BLaER1 (cell line): ENCODE measurements around the gene FAM50A.

Experiments
- H3K27ac ChIP-seq: shearing (Covaris generic); formaldehyde crosslinking; 2 replicates; pipeline ENCODE4 v1.8.1; 2022
- H3K27me3 ChIP-seq: shearing (Covaris generic); formaldehyde crosslinking; 2 replicates; pipeline ENCODE4 v1.8.1; 2022
- H3K36me3 ChIP-seq: shearing (Covaris generic); formaldehyde crosslinking; 2 replicates; pipeline ENCODE4 v1.8.1; 2022
- H3K4me1 ChIP-seq: shearing (Covaris generic); formaldehyde crosslinking; 2 replicates; pipeline ENCODE4 v1.8.1; 2022
- H3K4me2 ChIP-seq: shearing (Covaris generic); formaldehyde crosslinking; 2 replicates; pipeline ENCODE4 v1.8.1; 2022
- H3K4me3 ChIP-seq: shearing (Covaris generic); formaldehyde crosslinking; 2 replicates; pipeline ENCODE4 v1.8.1; 2022
- H3K9ac ChIP-seq: shearing (Covaris generic); formaldehyde crosslinking; 2 replicates; pipeline ENCODE4 v1.8.1; 2022
- H3K9me3 ChIP-seq: shearing (Covaris generic); formaldehyde crosslinking; 2 replicates; pipeline ENCODE4 v1.8.1; 2022
- H4K20me1 ChIP-seq: shearing (Covaris generic); formaldehyde crosslinking; 2 replicates; pipeline ENCODE4 v1.8.1; 2022
- Cebpa-rat ChIP-seq: shearing (Covaris generic); IDR thresholded peaks from 2 replicates; pipeline ENCODE4 v1.8.1; 2022

The FAM50A gene

GRCh38 chrX:154469114-154469513, 25.2 kb downstream of the FAM50A start:
- Histone ChIP-seq H3K4me2 (no peak overlapping the region), H3K9ac (no peak overlapping the region), H3K4me1 (no peaks in the 10 kb centered on the region), H4K20me1 (peaks cover 31% of the 10 kb centered on the region; the same call in 1 of the 2 replicates), H3K4me3 (no peak overlapping the region), H3K36me3 (peaks cover 92% of the 10 kb centered on the region), H3K27me3 (no peaks in the 10 kb centered on the region), H3K27ac (no peak overlapping the region), H3K9me3 (peaks cover 33% of the 10 kb centered on the region)
- no peak for TF ChIP-seq Cebpa-rat

GRCh38 chrX:154469880-154470279, 25.9 kb downstream of the FAM50A start:
- no peaks in the 10 kb centered on the region for H3K4me1 ChIP-seq
- peaks cover 32% of the 10 kb centered on the region for H3K9me3 ChIP-seq
- H3K27me3 ChIP-seq, result no peaks in the 10 kb centered on the region
- peaks cover 85% of the 10 kb centered on the region for H3K36me3 ChIP-seq
- no peak for TF ChIP-seq Cebpa-rat
- H3K9ac ChIP-seq, result no peak overlapping the region
- no peak overlapping the region for H3K4me3 ChIP-seq
- H3K27ac ChIP-seq, result no peak overlapping the region
- H3K4me2 ChIP-seq, result no peak overlapping the region
- peaks cover 24% of the 10 kb centered on the region; the same call in 1 of the 2 replicates for H4K20me1 ChIP-seq

GRCh38 chrX:154470434-154470833, 26.5 kb downstream of the FAM50A start:
- Histone ChIP-seq H3K27ac (no peak overlapping the region), H3K9ac (no peak overlapping the region), H4K20me1 (peaks cover 18% of the 10 kb centered on the region; the same call in 1 of the 2 replicates), H3K4me2 (no peak overlapping the region), H3K27me3 (no peaks in the 10 kb centered on the region; the same call in 1 of the 2 replicates), H3K9me3 (peaks cover 32% of the 10 kb centered on the region), H3K4me3 (no peak overlapping the region), H3K36me3 (peaks cover 79% of the 10 kb centered on the region), H3K4me1 (no peaks in the 10 kb centered on the region)
- no peak for TF ChIP-seq Cebpa-rat

- Histone ChIP-seq H3K9ac (no peak overlapping the region), H3K4me2 (no peak overlapping the region), H3K4me1 (no peaks in the 10 kb centered on the region), H4K20me1 (peaks cover 16% of the 10 kb centered on the region; the same call in 1 of the 2 replicates), H3K27ac (no peak overlapping the region), H3K4me3 (no peak overlapping the region), H3K36me3 (peaks cover 73% of the 10 kb centered on the region), H3K9me3 (peaks cover 30% of the 10 kb centered on the region), H3K27me3 (no peaks in the 10 kb centered on the region; the same call in 1 of the 2 replicates)
- TF ChIP-seq Cebpa-rat, result no peak
Observed at GRCh38 chrX:154470914-154471568, 27.1 kb downstream of the FAM50A start.

- Histone ChIP-seq H4K20me1 (peaks cover 16% of the 10 kb centered on the region; the same call in 1 of the 2 replicates), H3K4me2 (no peak overlapping the region), H3K4me3 (no peak overlapping the region), H3K36me3 (peaks cover 63% of the 10 kb centered on the region), H3K27me3 (peaks cover 5% of the 10 kb centered on the region; the same call in 1 of the 2 replicates), H3K27ac (no peak overlapping the region), H3K4me1 (peaks cover 6% of the 10 kb centered on the region), H3K9me3 (peaks cover 20% of the 10 kb centered on the region; the same call in 1 of the 2 replicates), H3K9ac (no peak overlapping the region)
- no peak for TF ChIP-seq Cebpa-rat
Observed at GRCh38 chrX:154471839-154472684, 28.1 kb downstream of the FAM50A start.

GRCh38 chrX:154472685-154473632, 29.0 kb downstream of the FAM50A start:
- peaks cover 14% of the 10 kb centered on the region; the same call in 1 of the 2 replicates for H3K9me3 ChIP-seq
- H3K4me3 ChIP-seq, result no peak overlapping the region
- H3K36me3 ChIP-seq, result peaks cover 56% of the 10 kb centered on the region
- no peak for TF ChIP-seq Cebpa-rat
- no peak overlapping the region for H3K4me2 ChIP-seq
- no peak overlapping the region for H3K9ac ChIP-seq
- H3K27ac ChIP-seq, result no peak overlapping the region
- H3K27me3 ChIP-seq, result peaks cover 5% of the 10 kb centered on the region; the same call in 1 of the 2 replicates
- peaks cover 15% of the 10 kb centered on the region for H3K4me1 ChIP-seq
- peaks cover 16% of the 10 kb centered on the region; the same call in 1 of the 2 replicates for H4K20me1 ChIP-seq

GRCh38 chrX:154473683-154474082, 29.7 kb downstream of the FAM50A start:
- peaks cover 5% of the 10 kb centered on the region; the same call in 1 of the 2 replicates for H3K27me3 ChIP-seq
- H3K4me2 ChIP-seq, result no peak overlapping the region
- H4K20me1 ChIP-seq, result peaks cover 14% of the 10 kb centered on the region; the same call in 1 of the 2 replicates
- peaks cover 18% of the 10 kb centered on the region for H3K4me1 ChIP-seq
- no peak overlapping the region for H3K9ac ChIP-seq
- H3K27ac ChIP-seq, result no peak overlapping the region
- H3K9me3 ChIP-seq, result peaks cover 11% of the 10 kb centered on the region; the same call in 1 of the 2 replicates
- no peak overlapping the region for H3K4me3 ChIP-seq
- peaks cover 49% of the 10 kb centered on the region for H3K36me3 ChIP-seq
- no peak for TF ChIP-seq Cebpa-rat

GRCh38 chrX:154476821-154477220, 32.9 kb downstream of the FAM50A start:
- no peaks in the 10 kb centered on the region; the same call in 1 of the 2 replicates for H3K9me3 ChIP-seq
- peaks cover 25% of the 10 kb centered on the region for H3K27me3 ChIP-seq
- H3K4me1 ChIP-seq, result peaks cover 27% of the 10 kb centered on the region
- 0 out of 2 replicates have a peak, but pooled peaks cover 10% of the 10 kb centered on the region for H4K20me1 ChIP-seq
- H3K9ac ChIP-seq, result no peak overlapping the region
- no peak overlapping the region for H3K27ac ChIP-seq
- no peak overlapping the region for H3K4me3 ChIP-seq
- TF ChIP-seq Cebpa-rat, result no peak
- no peak overlapping the region for H3K4me2 ChIP-seq
- H3K36me3 ChIP-seq, result peaks cover 17% of the 10 kb centered on the region

- Histone ChIP-seq H4K20me1 (peaks cover 18% of the 10 kb centered on the region; the same call in 1 of the 2 replicates), H3K4me3 (peak overlapping the region; percentile 69), H3K4me1 (peaks cover 38% of the 10 kb centered on the region), H3K27ac (0 out of 2 replicates have a peak overlapping the region, but pooled peaks have one; percentile 81), H3K9me3 (no peaks in the 10 kb centered on the region; the same call in 1 of the 2 replicates), H3K36me3 (peaks cover 7% of the 10 kb centered on the region; the same call in 1 of the 2 replicates), H3K4me2 (peak overlapping the region; percentile 81), H3K27me3 (peaks cover 37% of the 10 kb centered on the region), H3K9ac (peak overlapping the region; percentile 76; the same call in 1 of the 2 replicates)
- TF ChIP-seq Cebpa-rat, result no peak
Observed at GRCh38 chrX:154477891-154478477, 34.0 kb downstream of the FAM50A start.
